ENCODE results near the gene CACNA1H.

- no peak for TF ChIP-seq CTCF (conservative IDR thresholded peaks at IDR 0.05 in 1 of 2, IDR thresholded peaks at IDR 0.05 in 1 of 2; ENCODE audit: extremely low read depth in 1 of 2, insufficient read depth in 1 of 2, low read depth in 1 of 2, low read length in 2 of 2)
- TF ChIP-seq EZH2 (IDR thresholded peaks at IDR 0.05; ENCODE audit: borderline replicate concordance, low read length): no peak
These were observed 6.5 kb downstream of the CACNA1H start for GRCh38 chr16:1159325-1159972.

Measured in mammary epithelial cell (primary cell).